Measurements from ENCODE around the gene HACL1.

HACL1 gene

DNA sequence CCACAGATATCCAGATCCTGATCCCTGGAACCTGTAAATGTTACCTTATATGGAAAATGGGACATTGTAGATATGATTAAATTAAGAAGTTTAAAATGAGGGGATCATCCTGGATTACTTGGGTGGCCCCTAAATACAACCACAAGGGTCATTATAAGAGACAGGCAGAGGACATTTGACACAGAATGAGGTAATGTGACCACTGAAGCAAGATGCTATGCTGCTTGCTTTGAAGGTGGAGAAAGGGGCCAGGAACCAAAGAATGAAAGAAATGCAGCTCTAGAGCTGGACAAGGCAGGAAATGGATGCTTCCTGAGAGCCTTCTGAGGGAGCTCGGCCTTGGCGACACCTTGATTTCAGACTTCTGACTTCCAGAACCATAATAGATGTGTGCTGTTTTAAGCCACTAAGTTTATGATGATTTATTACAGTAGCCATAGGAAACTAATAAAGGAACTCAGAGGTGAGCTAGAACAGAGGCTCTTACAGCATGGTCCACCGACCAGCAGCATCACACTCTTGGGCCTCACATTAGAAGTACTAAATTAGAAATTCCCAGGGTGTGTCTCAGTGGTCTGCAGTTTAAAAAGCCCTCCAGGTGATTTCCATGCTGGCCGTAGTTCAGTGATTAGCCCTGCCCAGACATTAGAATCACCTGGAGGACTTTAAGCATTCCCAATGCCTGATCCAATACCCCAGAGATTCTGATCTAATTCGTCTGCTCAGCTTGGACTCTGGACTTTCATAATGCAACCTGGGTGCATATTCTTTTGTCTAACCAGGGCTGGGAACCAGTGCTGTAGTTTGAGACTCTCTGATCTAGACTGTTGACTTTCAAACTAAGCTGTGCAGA, 87.3 kb downstream of the HACL1 start:
- ChIA-PET CTCF (interaction anchor here (0.7 to 1.0 kb wide), 2 partner anchors 9 to 47 kb away, joined by 3 to 6 read pairs; no protein-coding TSS in a partner anchor), POLR2A (ENCODE audit: low non-redundant PET) (no interaction called here)
- no peak overlapping the region for H3K27ac ChIP-seq
- no peak for DNase-seq (ENCODE audit: low spot score)
- TF ChIP-seq, protein P1, sequence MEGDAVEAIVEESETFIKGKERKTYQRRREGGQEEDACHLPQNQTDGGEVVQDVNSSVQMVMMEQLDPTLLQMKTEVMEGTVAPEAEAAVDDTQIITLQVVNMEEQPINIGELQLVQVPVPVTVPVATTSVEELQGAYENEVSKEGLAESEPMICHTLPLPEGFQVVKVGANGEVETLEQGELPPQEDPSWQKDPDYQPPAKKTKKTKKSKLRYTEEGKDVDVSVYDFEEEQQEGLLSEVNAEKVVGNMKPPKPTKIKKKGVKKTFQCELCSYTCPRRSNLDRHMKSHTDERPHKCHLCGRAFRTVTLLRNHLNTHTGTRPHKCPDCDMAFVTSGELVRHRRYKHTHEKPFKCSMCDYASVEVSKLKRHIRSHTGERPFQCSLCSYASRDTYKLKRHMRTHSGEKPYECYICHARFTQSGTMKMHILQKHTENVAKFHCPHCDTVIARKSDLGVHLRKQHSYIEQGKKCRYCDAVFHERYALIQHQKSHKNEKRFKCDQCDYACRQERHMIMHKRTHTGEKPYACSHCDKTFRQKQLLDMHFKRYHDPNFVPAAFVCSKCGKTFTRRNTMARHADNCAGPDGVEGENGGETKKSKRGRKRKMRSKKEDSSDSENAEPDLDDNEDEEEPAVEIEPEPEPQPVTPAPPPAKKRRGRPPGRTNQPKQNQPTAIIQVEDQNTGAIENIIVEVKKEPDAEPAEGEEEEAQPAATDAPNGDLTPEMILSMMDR (conservative IDR thresholded peaks at IDR 0.05; ENCODE audit: low read depth), result no peak

DNA sequence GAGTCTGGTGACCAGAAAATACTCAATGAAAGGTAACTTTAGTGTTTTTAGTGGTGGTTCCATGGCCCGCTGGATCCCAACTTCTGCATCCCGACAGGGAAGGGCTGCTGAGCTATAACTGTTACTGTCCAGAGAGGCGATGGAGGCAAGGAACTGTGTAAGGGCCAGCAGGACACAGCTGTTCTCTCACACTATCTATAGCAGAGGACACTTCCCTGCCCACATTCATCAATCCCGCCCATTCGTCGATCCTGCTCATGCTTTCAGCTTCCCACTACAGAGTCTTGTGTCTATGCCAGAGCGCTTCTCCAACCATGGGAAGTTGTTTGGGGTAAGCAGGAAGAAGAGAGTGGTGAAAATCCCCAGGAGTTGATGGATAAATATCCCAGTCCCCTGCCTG, 88.3 kb downstream of the HACL1 start:
- CTCF ChIA-PET, result no interaction called here
- POLR2A ChIA-PET (ENCODE audit: low non-redundant PET), result no interaction called here
- no peak overlapping the region for H3K27ac ChIP-seq
- TF ChIP-seq, protein P1 (conservative IDR thresholded peaks at IDR 0.05; ENCODE audit: low read depth), result no peak
- no peak for DNase-seq (ENCODE audit: low spot score)

DNA sequence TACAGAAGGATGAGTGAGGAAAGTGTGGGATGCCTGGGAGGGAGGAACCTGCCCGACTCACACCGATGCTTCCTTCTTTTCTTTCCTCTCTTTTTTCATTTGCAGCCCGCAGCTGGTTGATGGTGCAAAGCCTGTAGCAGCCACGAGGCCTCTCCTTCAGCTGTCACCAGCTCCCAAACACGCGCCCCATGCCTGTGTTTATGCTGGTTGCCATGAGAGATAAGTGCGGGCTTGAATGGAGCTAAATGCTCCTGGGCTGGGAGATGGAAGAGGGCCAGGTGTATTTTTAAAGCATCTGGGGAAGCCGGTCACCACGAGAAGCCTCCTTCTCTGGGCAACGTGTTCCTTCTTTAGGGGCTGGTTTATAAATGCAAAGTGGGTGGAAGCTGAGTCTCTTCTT, 89.2 kb downstream of the HACL1 start:
- POLR2A ChIA-PET (ENCODE audit: low non-redundant PET), result no interaction called here
- no peak for DNase-seq (ENCODE audit: low spot score)
- TF ChIP-seq, protein P1 (conservative IDR thresholded peaks at IDR 0.05; ENCODE audit: low read depth), result no peak
- CTCF ChIA-PET, result no interaction called here
- H3K27ac ChIP-seq, result no peak overlapping the region

DNA sequence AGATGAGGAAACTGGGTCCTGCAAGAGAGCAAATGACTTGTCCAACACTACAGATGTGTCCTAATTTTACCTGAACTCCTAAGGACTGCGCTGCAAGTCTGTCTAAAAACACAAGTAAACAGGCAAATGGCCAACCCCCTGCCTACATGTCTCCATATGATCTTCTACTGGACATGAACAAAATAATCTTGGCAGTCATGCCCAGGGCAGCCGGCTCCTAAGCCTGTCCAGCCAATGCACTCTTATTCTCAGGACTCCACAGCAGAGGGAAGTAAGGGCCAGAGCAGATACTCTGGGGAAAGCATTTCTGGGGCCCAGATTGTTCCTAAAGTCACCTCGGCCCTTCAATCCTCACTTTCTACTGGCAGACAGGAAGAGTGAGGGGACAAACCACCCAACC, 90.2 kb downstream of the HACL1 start:
- POLR2A ChIA-PET (ENCODE audit: low non-redundant PET), result no interaction called here
- CTCF ChIA-PET, result no interaction called here
- TF ChIP-seq, protein P1 (conservative IDR thresholded peaks at IDR 0.05; ENCODE audit: low read depth), result no peak
- DNase-seq (ENCODE audit: low spot score), result no peak
- H3K27ac ChIP-seq, result no peak overlapping the region

Data from RWPE1 (cell line).